Middle frontal gyrus (tissue), 1 donor: Measurements from ENCODE around the gene TARS2.

ENCODE experiments used
- DNase-seq: peaks from one replicate; pipeline ENCODE4 v3.0.0-alpha.2; 2015; ENCODE audit warnings: low spot score; ENCODE audit errors: extremely low spot score

Gene TARS2

GRCh38 chr1:150555198-150555970 lies 68.2 kb downstream of the TARS2 start:
- no peak for DNase-seq

- no peak for DNase-seq
Measured at GRCh38 chr1:150555971-150556865, 69.0 kb downstream of the TARS2 start.

GRCh38 chr1:150557065-150557600 lies 69.9 kb downstream of the TARS2 start:
- no peak for DNase-seq
